Prostate gland (tissue), 2 donors: ENCODE measurements around the gene HDAC4.

Experiments used
- POLR2A ChIP-seq: fragments of 450-650 bp; IDR thresholded peaks from one replicate; pipeline ENCODE4 v1.6.1; 2016; ENCODE audit warnings: antibody characterized with exemption, mild to moderate bottlenecking
- POLR2AphosphoS5 ChIP-seq: sonication (generic); formaldehyde crosslinking; IDR thresholded peaks from one replicate; pipeline ENCODE4 v1.6.1; 2017; ENCODE audit warnings: antibody characterized with exemption
- TF ChIP-seq, protein P1 (sequence below), 4 experiments: fragments of 200-600 bp in 2 of 4; fragments of 450-650 bp in 2 of 4; sonication (generic) in 2 of 4; IDR thresholded peaks; 1 replicate in 3 of 4; 2 replicates in 1 of 4; pipeline ENCODE4 v1.5.1; 2016 to 2019; ENCODE audit warnings: antibody characterized with exemption in 4 of 4, mild to moderate bottlenecking in 2 of 4, moderate library complexity in 2 of 4

DNA sequence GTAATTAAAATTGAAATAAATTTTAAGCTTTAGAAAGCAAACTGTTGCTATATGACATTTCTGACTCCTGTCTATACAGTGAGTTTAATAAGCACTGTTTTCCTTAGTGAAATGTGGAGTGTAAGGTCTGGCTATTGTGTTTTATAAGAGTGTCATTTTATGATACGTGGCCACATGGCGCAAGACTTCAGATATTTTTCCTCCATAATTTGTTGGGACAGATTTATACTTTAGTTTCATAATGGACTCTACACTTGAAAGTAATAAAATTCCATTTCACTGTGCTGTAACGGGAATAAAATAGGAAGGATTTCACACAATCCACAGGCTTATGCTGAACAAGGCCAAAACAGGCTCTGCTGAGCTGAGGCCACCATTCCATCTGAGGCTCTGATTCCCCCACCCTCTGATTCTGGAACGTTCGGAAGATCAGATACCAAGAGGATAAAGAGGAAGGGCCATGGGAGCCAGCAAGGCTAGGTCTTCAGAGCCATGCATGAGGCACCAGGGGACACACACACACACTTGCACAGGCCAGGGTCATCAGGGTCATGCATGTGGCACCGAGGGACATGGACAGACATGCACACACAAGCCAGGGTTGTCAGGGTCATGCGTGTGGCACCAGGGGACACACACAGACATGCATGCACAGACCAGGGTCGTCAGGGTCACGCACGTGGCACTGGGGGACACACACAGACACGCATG lies 35.6 kb downstream of the HDAC4 start:
- TF ChIP-seq POLR2AphosphoS5 (no peak), POLR2A (no peak)
- TF ChIP-seq, protein P1, sequence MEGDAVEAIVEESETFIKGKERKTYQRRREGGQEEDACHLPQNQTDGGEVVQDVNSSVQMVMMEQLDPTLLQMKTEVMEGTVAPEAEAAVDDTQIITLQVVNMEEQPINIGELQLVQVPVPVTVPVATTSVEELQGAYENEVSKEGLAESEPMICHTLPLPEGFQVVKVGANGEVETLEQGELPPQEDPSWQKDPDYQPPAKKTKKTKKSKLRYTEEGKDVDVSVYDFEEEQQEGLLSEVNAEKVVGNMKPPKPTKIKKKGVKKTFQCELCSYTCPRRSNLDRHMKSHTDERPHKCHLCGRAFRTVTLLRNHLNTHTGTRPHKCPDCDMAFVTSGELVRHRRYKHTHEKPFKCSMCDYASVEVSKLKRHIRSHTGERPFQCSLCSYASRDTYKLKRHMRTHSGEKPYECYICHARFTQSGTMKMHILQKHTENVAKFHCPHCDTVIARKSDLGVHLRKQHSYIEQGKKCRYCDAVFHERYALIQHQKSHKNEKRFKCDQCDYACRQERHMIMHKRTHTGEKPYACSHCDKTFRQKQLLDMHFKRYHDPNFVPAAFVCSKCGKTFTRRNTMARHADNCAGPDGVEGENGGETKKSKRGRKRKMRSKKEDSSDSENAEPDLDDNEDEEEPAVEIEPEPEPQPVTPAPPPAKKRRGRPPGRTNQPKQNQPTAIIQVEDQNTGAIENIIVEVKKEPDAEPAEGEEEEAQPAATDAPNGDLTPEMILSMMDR (IDR thresholded peaks at IDR 0.05) = no peak
